Measurements from ENCODE around the gene DNER. TPM values are rescaled to one million over a fixed set of nuclear protein-coding genes. Genes with fewer than 3 reads are reported as not detected.

Gene DNER
- total and polyA plus RNA-seq, 2 donors (not counting 3 experiments of a cell fraction or from before 2014, with no cell fraction given): 0.01 TPM; not detected in 1

DNA sequence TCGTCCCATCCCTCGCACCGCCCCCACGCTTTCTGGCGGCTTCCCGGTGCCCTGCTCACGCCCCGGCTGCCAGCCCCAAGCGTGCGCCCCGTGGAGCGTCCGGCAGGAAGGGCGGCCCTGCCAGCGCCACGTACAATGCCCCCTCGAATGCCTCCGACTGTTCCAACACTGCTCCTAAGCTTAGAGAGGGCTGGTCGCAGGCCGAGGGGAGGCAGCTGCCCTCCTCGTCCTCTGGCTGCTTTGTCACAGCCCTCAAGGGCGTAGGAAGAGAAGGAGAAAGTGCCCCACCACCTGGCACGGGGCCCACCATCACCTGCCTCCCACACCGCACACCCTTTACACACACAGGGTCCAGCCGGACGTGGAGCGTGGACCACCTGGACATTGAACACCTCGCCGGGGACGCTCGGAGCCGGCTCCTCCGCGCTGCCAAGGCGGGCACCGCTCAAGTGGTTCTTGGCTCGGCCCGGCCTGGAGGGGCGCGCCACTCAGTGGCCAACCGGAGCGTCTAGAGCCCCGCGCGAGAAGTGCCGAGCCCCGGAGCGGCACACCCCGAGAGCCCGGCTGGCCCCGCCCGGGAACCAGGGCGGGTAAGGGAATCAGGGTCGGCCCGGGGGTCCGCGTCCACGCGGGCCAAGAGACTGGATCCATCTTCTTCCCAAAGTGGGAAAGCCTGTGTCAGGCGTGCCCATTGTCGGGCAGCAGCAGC is 830 bp downstream of the DNER start:
- DNase-seq (ENCODE audit: low read depth, low spot score): no peak
- no peak overlapping the region for H3K4me3 ChIP-seq (replicated peaks in 1 of 3; ENCODE audit: insufficient read depth in 1 of 3, low read depth in 1 of 3, low read length in 3 of 3)
- FAIRE-seq: no peak
- TF ChIP-seq POLR2AphosphoS5 (IDR thresholded peaks at IDR 0.05; ENCODE audit: insufficient read depth, low read depth, low read length) (no peak), POLR2A (IDR thresholded peaks at IDR 0.05; ENCODE audit: low read depth, low read length) (no peak), EZH2 (IDR thresholded peaks at IDR 0.05; ENCODE audit: borderline replicate concordance, low read depth, low read length, severe bottlenecking) (peak; percentile 81), FOS (IDR thresholded peaks at IDR 0.05; ENCODE audit: borderline replicate concordance, insufficient read depth, low read length) (no peak), GATA2 (IDR thresholded peaks at IDR 0.05; ENCODE audit: insufficient read depth, insufficient read length, low read depth, low read length) (no peak), JUN (IDR thresholded peaks at IDR 0.05; ENCODE audit: borderline replicate concordance, insufficient read depth, insufficient read length, low read depth) (no peak)
- TF ChIP-seq, protein P1, sequence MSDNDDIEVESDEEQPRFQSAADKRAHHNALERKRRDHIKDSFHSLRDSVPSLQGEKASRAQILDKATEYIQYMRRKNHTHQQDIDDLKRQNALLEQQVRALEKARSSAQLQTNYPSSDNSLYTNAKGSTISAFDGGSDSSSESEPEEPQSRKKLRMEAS (IDR thresholded peaks at IDR 0.05; ENCODE audit: insufficient read depth, insufficient read length): no peak
- TF ChIP-seq, protein P2, sequence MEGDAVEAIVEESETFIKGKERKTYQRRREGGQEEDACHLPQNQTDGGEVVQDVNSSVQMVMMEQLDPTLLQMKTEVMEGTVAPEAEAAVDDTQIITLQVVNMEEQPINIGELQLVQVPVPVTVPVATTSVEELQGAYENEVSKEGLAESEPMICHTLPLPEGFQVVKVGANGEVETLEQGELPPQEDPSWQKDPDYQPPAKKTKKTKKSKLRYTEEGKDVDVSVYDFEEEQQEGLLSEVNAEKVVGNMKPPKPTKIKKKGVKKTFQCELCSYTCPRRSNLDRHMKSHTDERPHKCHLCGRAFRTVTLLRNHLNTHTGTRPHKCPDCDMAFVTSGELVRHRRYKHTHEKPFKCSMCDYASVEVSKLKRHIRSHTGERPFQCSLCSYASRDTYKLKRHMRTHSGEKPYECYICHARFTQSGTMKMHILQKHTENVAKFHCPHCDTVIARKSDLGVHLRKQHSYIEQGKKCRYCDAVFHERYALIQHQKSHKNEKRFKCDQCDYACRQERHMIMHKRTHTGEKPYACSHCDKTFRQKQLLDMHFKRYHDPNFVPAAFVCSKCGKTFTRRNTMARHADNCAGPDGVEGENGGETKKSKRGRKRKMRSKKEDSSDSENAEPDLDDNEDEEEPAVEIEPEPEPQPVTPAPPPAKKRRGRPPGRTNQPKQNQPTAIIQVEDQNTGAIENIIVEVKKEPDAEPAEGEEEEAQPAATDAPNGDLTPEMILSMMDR (IDR thresholded peaks at IDR 0.05; ENCODE audit: extremely low read depth in 1 of 2, insufficient read depth in 1 of 2, low read depth in 1 of 2, low read length in 2 of 2): peak in 1 of 2 donors; percentile 1
- CTCF ChIA-PET: interaction anchor here (0.8 to 1.8 kb wide), 3 partner anchors 282 to 447 kb away, joined by 4 to 6 read pairs (median 5); no protein-coding TSS in a partner anchor
- H3K27ac ChIP-seq (ENCODE audit: insufficient read depth, low read depth, low read length): no peak overlapping the region
- dilution Hi-C loops (cut with MboI; ENCODE audit: extremely low pct_ligation_motif_present, low sequenced_read_pairs): no loop called here
- peaks cover 6% of the 10 kb centered on the region for H3K4me1 ChIP-seq (ENCODE audit: control insufficient read depth, extremely low read depth, insufficient read depth, low read length)
- intact Hi-C loops (cut with micrococcal nuclease): no loop called here
- H3K36me3 ChIP-seq (ENCODE audit: control insufficient read depth in 2 of 2, extremely low read depth in 1 of 2, insufficient read depth in 2 of 2, low read length in 2 of 2): no peaks in the 10 kb centered on the region
- no peak overlapping the region for H3K9ac ChIP-seq (replicated peaks; ENCODE audit: extremely low read depth, insufficient read depth, low read length)
- H2AFZ ChIP-seq (ENCODE audit: low read depth, low read length): no peak overlapping the region
- no peaks in the 10 kb centered on the region for H3K9me3 ChIP-seq (replicated peaks; ENCODE audit: control insufficient read depth, insufficient read depth, low read length)
- H3K4me2 ChIP-seq (ENCODE audit: insufficient read depth, low read length): no peak overlapping the region
- BruUV-seq (replicated peaks): no TSS peak
- H3K9me1 ChIP-seq (replicated peaks; ENCODE audit: control insufficient read depth, extremely low read depth, insufficient read depth, low read length): no peaks in the 10 kb centered on the region
- H3K27me3 ChIP-seq (ENCODE audit: control insufficient read depth in 2 of 2, insufficient read depth in 2 of 2, low read length in 2 of 2): peaks cover 22 to 41% of the 10 kb centered on the region in 2 experiments
- H4K20me1 ChIP-seq (replicated peaks; ENCODE audit: control insufficient read depth, extremely low read depth, insufficient read depth, low read length): no peaks in the 10 kb centered on the region
- H3K79me2 ChIP-seq (ENCODE audit: control insufficient read depth, insufficient read depth, low read length): no peaks in the 10 kb centered on the region
- POLR2A ChIA-PET: no interaction called here
